ENCODE data around the gene FLII.

The FLII gene

GRCh38 chr17:18213666-18214270, 44.8 kb downstream of the FLII start:
- no peak for DNase-seq

DNA sequence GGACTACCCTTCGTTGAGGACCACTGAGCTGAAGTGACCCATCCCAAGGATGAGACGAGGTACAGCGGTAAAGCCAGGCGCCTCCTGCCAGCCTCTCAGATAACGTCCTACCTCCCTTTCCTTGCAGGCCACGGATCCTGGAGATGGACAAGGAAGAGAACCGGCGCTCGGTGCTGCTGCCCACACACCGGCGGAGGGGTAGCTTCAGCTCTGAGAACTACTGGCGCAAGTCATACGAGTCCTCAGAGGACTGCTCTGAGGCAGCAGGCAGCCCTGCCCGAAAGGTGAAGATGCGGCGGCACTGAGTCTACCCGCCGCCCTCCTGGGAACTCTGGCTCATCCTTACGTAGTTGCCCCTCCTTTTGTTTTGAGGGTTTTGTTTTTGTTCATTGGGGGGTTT, 50.4 kb downstream of the FLII start:
- DNase-seq = no peak

DNA sequence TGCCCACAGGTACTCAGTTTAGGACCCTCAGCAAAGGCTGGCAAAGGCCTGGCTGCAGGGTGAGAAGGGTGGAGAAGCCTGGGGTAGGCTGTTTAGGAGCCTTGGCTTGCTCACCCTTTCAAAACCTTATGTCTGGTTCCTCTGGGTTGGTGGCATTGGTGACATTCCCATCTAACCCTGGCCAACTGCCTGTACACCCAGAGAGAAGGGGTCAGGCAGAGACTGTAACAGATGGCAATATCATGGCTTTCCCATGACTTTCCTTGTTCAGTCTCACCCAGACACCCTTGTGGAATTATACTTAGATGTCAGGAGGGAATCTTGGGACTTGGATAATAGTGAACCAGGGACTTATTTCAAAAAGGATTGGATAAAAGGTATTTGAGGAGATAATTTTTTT, 51.6 kb downstream of the FLII start:
- no peak for DNase-seq

DNA sequence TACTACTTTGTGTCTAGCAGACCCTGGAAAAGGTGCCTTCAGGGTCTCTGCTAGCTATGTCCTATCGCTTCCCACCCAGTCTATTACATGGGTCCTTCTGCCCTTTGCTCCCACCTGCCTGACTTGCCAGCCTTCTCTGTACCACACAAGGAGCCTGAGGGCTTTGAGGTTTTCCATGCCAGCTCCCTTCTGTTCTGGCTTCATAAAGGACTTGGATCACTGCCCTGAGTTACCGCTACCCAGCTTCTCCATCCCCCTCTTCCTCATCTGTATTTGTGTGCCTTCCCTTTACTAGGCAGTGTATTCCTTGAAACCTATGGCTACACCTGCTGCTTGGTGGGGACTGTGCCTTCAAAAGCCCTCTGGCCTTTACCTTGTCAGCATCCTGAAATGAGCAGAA, 52.7 kb downstream of the FLII start:
- DNase-seq = no peak

DNA sequence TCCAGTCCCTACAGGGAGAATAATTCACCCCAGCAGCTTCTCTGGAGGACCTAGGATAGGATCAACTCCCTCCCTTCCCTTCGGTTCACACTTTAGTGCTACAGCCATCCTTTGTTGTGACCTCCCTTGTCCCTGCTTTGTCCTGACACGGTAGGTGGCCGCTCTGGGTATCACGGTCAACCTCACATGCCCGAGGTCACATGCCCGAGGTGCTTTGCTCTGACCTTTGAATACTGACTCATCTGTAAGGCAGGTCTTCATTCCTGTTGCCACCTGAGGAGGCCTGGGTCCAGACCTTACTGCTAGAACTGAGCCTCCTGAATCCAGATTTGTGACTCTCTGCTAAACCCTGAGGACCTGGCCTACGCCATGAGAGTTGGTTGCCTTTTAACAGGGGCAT, 55.2 kb downstream of the FLII start:
- DNase-seq = no peak

- DNase-seq = no peak
Measured at GRCh38 chr17:18201108-18201507, 57.4 kb downstream of the FLII start.

DNA sequence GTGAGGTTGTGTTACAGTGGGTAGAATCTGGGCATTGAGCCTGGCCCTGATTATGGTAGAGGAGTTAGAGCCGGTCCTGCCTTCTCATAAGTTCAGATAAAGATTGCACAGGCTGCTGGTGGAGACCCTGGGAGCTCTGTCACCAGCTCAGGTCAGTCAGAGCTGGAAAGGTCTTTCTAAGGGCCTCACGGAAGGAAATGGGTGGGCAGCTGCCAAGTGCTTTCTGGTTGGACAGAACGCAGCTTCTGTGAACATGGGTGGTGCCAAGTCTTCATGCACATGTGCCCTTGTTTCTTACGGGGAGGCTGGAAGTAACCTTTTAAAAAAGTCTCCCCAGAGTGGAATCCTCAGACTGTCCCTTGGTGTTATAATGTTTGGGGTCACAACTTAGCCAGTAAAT, 60.0 kb downstream of the FLII start:
- no peak for DNase-seq

DNA sequence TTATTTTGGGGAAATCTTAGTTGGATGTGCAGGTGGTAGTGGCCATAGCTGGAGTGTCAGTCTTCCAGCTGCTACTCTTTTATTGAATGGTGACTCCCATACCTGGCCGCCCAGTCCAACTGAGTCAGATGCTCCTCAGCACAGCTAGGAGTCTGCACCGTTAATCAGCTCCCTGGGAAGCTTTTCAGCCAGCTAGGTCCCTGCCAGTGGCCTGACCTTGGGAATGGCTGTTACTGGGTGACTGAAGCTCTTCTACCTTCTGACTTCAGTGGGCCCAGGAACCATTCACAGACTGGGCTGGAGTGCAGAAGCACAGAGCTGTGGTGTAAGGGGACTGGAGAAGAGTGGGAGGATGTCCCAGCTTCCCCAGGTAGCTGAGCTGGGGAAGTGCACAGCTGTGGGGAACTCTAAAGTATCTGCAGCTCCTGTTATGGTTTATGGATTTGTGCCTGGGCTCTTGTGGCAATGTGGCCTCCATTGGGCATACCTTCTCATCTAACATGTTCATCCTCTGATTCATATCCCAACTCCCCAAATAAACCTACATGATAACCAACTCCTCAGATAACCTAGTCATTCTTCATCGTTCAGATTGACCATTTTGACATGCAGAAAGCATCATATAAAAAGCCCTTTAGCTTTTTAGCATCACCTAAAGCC, 60.9 kb downstream of the FLII start:
- DNase-seq = no peak

GRCh38 chr17:18195246-18195645, 63.3 kb downstream of the FLII start:
- DNase-seq = no peak
